Measurements from ENCODE around the gene ASCL2. TPM values are rescaled to one million over a fixed set of nuclear protein-coding genes. Genes with fewer than 3 reads are reported as not detected.

The ASCL2 gene
- total RNA-seq (under 1 TPM; 0.22 to 0.55 TPM), polyA plus RNA-seq (8.9 TPM)

GRCh38 chr11:2270322-2271076 is at the start of gene ASCL2:
ASCL2 (minus strand) TSS chr11:2270588; CDS start chr11:2270332, 256 bp downstream.
- Mint-ChIP-seq H3K9me3 (no peaks in the 10 kb centered on the region), H3K36me3 (no peaks in the 10 kb centered on the region), H3K27me3 (peaks cover 5 to 33% of the 10 kb centered on the region in 2 donors), H3K4me1 (peaks cover 21 to 37% (median 26%) of the 10 kb centered on the region in 3 donors), H3K27ac (peak within 1 kb of the TSS in 3 of 8 donors; percentile 57 to 83 (median 59)), H3K4me3 (peak within 1 kb of the TSS; percentile 66 to 90 (median 71))
- no peaks in the 10 kb centered on the region for H3K9me3 ChIP-seq (ENCODE audit: low read length)
- POLR2A ChIA-PET: no interaction called here
- H3K36me3 ChIP-seq (ENCODE audit: insufficient read depth, low read length): no peaks in the 10 kb centered on the region
- no peak within 1 kb of the TSS for H3K4me3 ChIP-seq (ENCODE audit: low read length)
- peak in 1 of 5 donors; percentile 33 for DNase-seq
- CTCF ChIA-PET: interaction anchor here (1.0 to 1.3 kb wide), 3 partner anchors 31 to 70 kb away, joined by 3 to 5 read pairs (median 4); partner anchors contain the start of genes C11orf21 and TSPAN32
- H3K27me3 ChIP-seq (ENCODE audit: insufficient read depth, low read length, poor library complexity, severe bottlenecking): peaks cover 4% of the 10 kb centered on the region
- H3K4me1 ChIP-seq (ENCODE audit: insufficient read depth, low read length): peaks cover 23% of the 10 kb centered on the region
- H3K27ac ChIP-seq (ENCODE audit: low read depth, low read length): no peak within 1 kb of the TSS

- no peaks in the 10 kb centered on the region for H3K36me3 ChIP-seq (ENCODE audit: insufficient read depth, low read length)
- DNase-seq: no peak
- H3K27ac Mint-ChIP-seq: peak overlapping the region in 1 of 8 donors; percentile 38
- POLR2A ChIA-PET: no interaction called here
- H3K27me3 ChIP-seq (ENCODE audit: insufficient read depth, low read length, poor library complexity, severe bottlenecking): no peaks in the 10 kb centered on the region
- H3K4me3 ChIP-seq (ENCODE audit: low read length): no peak overlapping the region
- no peak overlapping the region for H3K4me3 Mint-ChIP-seq
- peaks cover 0 to 14% (median 4%) of the 10 kb centered on the region in 5 donors for H3K9me3 Mint-ChIP-seq
- peaks cover 6 to 11% (median 9%) of the 10 kb centered on the region in 3 donors for H3K4me1 Mint-ChIP-seq
- H3K27me3 Mint-ChIP-seq: peaks cover 0 to 9% of the 10 kb centered on the region in 2 donors
- CTCF ChIA-PET: interaction anchor here (1.5 kb wide), 1 partner anchor 15 kb away, joined by 3 read pairs; no protein-coding TSS in a partner anchor
- H3K9me3 ChIP-seq (ENCODE audit: low read length): no peaks in the 10 kb centered on the region
- H3K27ac ChIP-seq (ENCODE audit: low read depth, low read length): no peak overlapping the region
- H3K36me3 Mint-ChIP-seq: peaks cover 0 to 2% (median 0%) of the 10 kb centered on the region in 3 donors
- H3K4me1 ChIP-seq (ENCODE audit: insufficient read depth, low read length): no peaks in the 10 kb centered on the region
Measured at GRCh38 chr11:2319791-2320472, 49.5 kb upstream of the ASCL2 start.

- Histone ChIP-seq H3K4me3 (ENCODE audit: low read length) (no peak overlapping the region), H3K27ac (ENCODE audit: low read depth, low read length) (no peak overlapping the region), H3K9me3 (ENCODE audit: low read length) (no peaks in the 10 kb centered on the region), H3K27me3 (ENCODE audit: insufficient read depth, low read length, poor library complexity, severe bottlenecking) (no peaks in the 10 kb centered on the region), H3K4me1 (ENCODE audit: insufficient read depth, low read length) (no peaks in the 10 kb centered on the region), H3K36me3 (ENCODE audit: insufficient read depth, low read length) (no peaks in the 10 kb centered on the region)
- Mint-ChIP-seq H3K27me3 (peaks cover 0 to 9% of the 10 kb centered on the region in 2 donors), H3K4me1 (peaks cover 6 to 14% (median 9%) of the 10 kb centered on the region in 3 donors), H3K9me3 (peaks cover 0 to 14% (median 4%) of the 10 kb centered on the region in 5 donors), H3K4me3 (no peak overlapping the region), H3K27ac (peak overlapping the region in 2 of 8 donors; percentile 29 to 59), H3K36me3 (peaks cover 0 to 2% (median 0%) of the 10 kb centered on the region in 3 donors)
- POLR2A ChIA-PET: no interaction called here
- CTCF ChIA-PET: interaction anchor here (1.2 to 3.0 kb wide), 2 partner anchors 13 to 102 kb away, joined by 3 to 16 read pairs; no protein-coding TSS in a partner anchor
- no peak for DNase-seq
Measured at GRCh38 chr11:2318707-2319106, 48.3 kb upstream of the ASCL2 start.

- ChIA-PET POLR2A (no interaction called here), CTCF (interaction anchor here (1.2 to 3.0 kb wide), 2 partner anchors 13 to 102 kb away, joined by 3 to 16 read pairs; no protein-coding TSS in a partner anchor)
- peaks cover 0 to 2% (median 0%) of the 10 kb centered on the region in 3 donors for H3K36me3 Mint-ChIP-seq
Measured at GRCh38 chr11:2318123-2318522, 47.7 kb upstream of the ASCL2 start.

GRCh38 chr11:2317354-2318050 is 47.1 kb upstream of the ASCL2 start:
- H3K4me1 ChIP-seq (ENCODE audit: insufficient read depth, low read length): no peaks in the 10 kb centered on the region
- Mint-ChIP-seq H3K9me3 (peaks cover 0 to 3% (median 0%) of the 10 kb centered on the region in 5 donors), H3K27me3 (no peaks in the 10 kb centered on the region), H3K27ac (no peak overlapping the region), H3K4me3 (no peak overlapping the region), H3K36me3 (peaks cover 0 to 2% (median 0%) of the 10 kb centered on the region in 3 donors), H3K4me1 (peaks cover 6 to 17% (median 9%) of the 10 kb centered on the region in 3 donors)
- H3K4me3 ChIP-seq (ENCODE audit: low read length): no peak overlapping the region
- no peak overlapping the region for H3K27ac ChIP-seq (ENCODE audit: low read depth, low read length)
- POLR2A ChIA-PET: no interaction called here
- H3K9me3 ChIP-seq (ENCODE audit: low read length): no peaks in the 10 kb centered on the region
- H3K36me3 ChIP-seq (ENCODE audit: insufficient read depth, low read length): no peaks in the 10 kb centered on the region
- DNase-seq: no peak
- CTCF ChIA-PET: interaction anchor here (1.1 to 3.0 kb wide), 4 partner anchors 12 to 103 kb away, joined by 3 to 16 read pairs (median 4); no protein-coding TSS in a partner anchor
- no peaks in the 10 kb centered on the region for H3K27me3 ChIP-seq (ENCODE audit: insufficient read depth, low read length, poor library complexity, severe bottlenecking)

More at GRCh38 chr11:2318123-2318522, 47.7 kb upstream of the ASCL2 start:
- no peaks in the 10 kb centered on the region for H3K36me3 ChIP-seq (ENCODE audit: insufficient read depth, low read length)
- H3K27ac ChIP-seq (ENCODE audit: low read depth, low read length): no peak overlapping the region
- no peak overlapping the region for H3K4me3 ChIP-seq (ENCODE audit: low read length)
- peaks cover 0 to 4% of the 10 kb centered on the region in 2 donors for H3K27me3 Mint-ChIP-seq
- H3K9me3 Mint-ChIP-seq: peaks cover 0 to 8% (median 4%) of the 10 kb centered on the region in 5 donors
- no peaks in the 10 kb centered on the region for H3K9me3 ChIP-seq (ENCODE audit: low read length)
- H3K4me1 ChIP-seq (ENCODE audit: insufficient read depth, low read length): no peaks in the 10 kb centered on the region
- DNase-seq: no peak
- H3K4me1 Mint-ChIP-seq: peaks cover 6 to 14% (median 9%) of the 10 kb centered on the region in 3 donors
- no peak overlapping the region for H3K4me3 Mint-ChIP-seq
- no peaks in the 10 kb centered on the region for H3K27me3 ChIP-seq (ENCODE audit: insufficient read depth, low read length, poor library complexity, severe bottlenecking)
- H3K27ac Mint-ChIP-seq: peak overlapping the region in 2 of 8 donors; percentile 11 to 59

GRCh38 chr11:2316963-2317244 is 46.5 kb upstream of the ASCL2 start:
- ChIA-PET POLR2A (no interaction called here), CTCF (interaction anchor here (1.1 to 3.0 kb wide), 3 partner anchors 12 to 104 kb away, joined by 3 to 16 read pairs (median 5); no protein-coding TSS in a partner anchor)
- no peaks in the 10 kb centered on the region for H3K27me3 Mint-ChIP-seq
- H3K4me3 Mint-ChIP-seq: peak overlapping the region in 1 of 7 donors; percentile 65
- Histone ChIP-seq H3K27ac (ENCODE audit: low read depth, low read length) (no peak overlapping the region), H3K9me3 (ENCODE audit: low read length) (no peaks in the 10 kb centered on the region), H3K4me3 (ENCODE audit: low read length) (no peak overlapping the region), H3K36me3 (ENCODE audit: insufficient read depth, low read length) (no peaks in the 10 kb centered on the region), H3K4me1 (ENCODE audit: insufficient read depth, low read length) (no peaks in the 10 kb centered on the region), H3K27me3 (ENCODE audit: insufficient read depth, low read length, poor library complexity, severe bottlenecking) (no peaks in the 10 kb centered on the region)
- H3K9me3 Mint-ChIP-seq: peaks cover 0 to under 1% (median 0%) of the 10 kb centered on the region in 5 donors
- H3K36me3 Mint-ChIP-seq: peaks cover 0 to 2% (median 0%) of the 10 kb centered on the region in 3 donors
- H3K4me1 Mint-ChIP-seq: peaks cover 6 to 17% (median 9%) of the 10 kb centered on the region in 3 donors
- DNase-seq: no peak
- peak overlapping the region in 2 of 8 donors; percentile 10 to 87 for H3K27ac Mint-ChIP-seq

- H3K9me3 Mint-ChIP-seq: no peaks in the 10 kb centered on the region
- no peaks in the 10 kb centered on the region for H3K36me3 ChIP-seq (ENCODE audit: insufficient read depth, low read length)
- no peak overlapping the region for H3K27ac Mint-ChIP-seq
- no peaks in the 10 kb centered on the region for H3K27me3 ChIP-seq (ENCODE audit: insufficient read depth, low read length, poor library complexity, severe bottlenecking)
- peaks cover 6 to 22% (median 9%) of the 10 kb centered on the region in 3 donors for H3K4me1 Mint-ChIP-seq
- H3K27me3 Mint-ChIP-seq: no peaks in the 10 kb centered on the region
- no peak overlapping the region for H3K4me3 Mint-ChIP-seq
- CTCF ChIA-PET: interaction anchor here (1.1 to 3.0 kb wide), 3 partner anchors 11 to 104 kb away, joined by 3 to 16 read pairs (median 5); no protein-coding TSS in a partner anchor
- POLR2A ChIA-PET: no interaction called here
- no peaks in the 10 kb centered on the region for H3K4me1 ChIP-seq (ENCODE audit: insufficient read depth, low read length)
- H3K9me3 ChIP-seq (ENCODE audit: low read length): no peaks in the 10 kb centered on the region
- DNase-seq: no peak
- H3K4me3 ChIP-seq (ENCODE audit: low read length): no peak overlapping the region
- H3K36me3 Mint-ChIP-seq: peaks cover 0 to 2% (median 0%) of the 10 kb centered on the region in 3 donors
- no peak overlapping the region for H3K27ac ChIP-seq (ENCODE audit: low read depth, low read length)
Measured at GRCh38 chr11:2316169-2316962, 46.0 kb upstream of the ASCL2 start.

All from CD8-positive, alpha-beta memory T cell (primary cell).